ENCODE results near the gene DMKN. TPM values are rescaled to one million over a fixed set of nuclear protein-coding genes. Genes with fewer than 3 reads are reported as not detected.

The DMKN gene
- total and polyA plus RNA-seq, 2 of the 8 experiments (the other 6 are each of a cell fraction or from before 2014, with no cell fraction given), result 290 to 330 TPM

- TF ChIP-seq ATF2 (IDR thresholded peaks at IDR 0.05; ENCODE audit: low read length) (no peak), MAFK (IDR thresholded peaks at IDR 0.05; ENCODE audit: low read depth, low read length) (no peak), TAF7 (optimal IDR thresholded peaks at IDR 0.05; ENCODE audit: borderline replicate concordance, low read depth, low read length) (no peak), SP4 (IDR thresholded peaks at IDR 0.05; ENCODE audit: low read length) (no peak), TCF12 (IDR thresholded peaks at IDR 0.05; ENCODE audit: low read depth, low read length) (no peak), CREB1 (IDR thresholded peaks at IDR 0.05) (no peak), RXRA (IDR thresholded peaks at IDR 0.05; ENCODE audit: insufficient read depth, low read depth, low read length) (no peak), GTF2F1 (IDR thresholded peaks at IDR 0.05; ENCODE audit: borderline replicate concordance, low read depth, low read length) (no peak), EGR1 (IDR thresholded peaks at IDR 0.05; ENCODE audit: borderline replicate concordance, low read depth, low read length) (no peak), CTCF (IDR thresholded peaks at IDR 0.05; ENCODE audit: control extremely low read depth in 1 of 3, insufficient read depth in 1 of 3, low read depth in 1 of 3, low read length in 3 of 3) (peak; percentile 15 to 43 (median 32); a peak in 3 of 4 replicates), KDM4A (IDR thresholded peaks at IDR 0.05; ENCODE audit: low read depth, low read length, severe bottlenecking) (no peak), RAD21 (IDR thresholded peaks at IDR 0.05 in 1 of 2, conservative IDR thresholded peaks at IDR 0.05 in 1 of 2; ENCODE audit: low read depth in 2 of 2, low read length in 2 of 2) (no peak), SIN3A (conservative IDR thresholded peaks at IDR 0.05 in 1 of 2, IDR thresholded peaks at IDR 0.05 in 1 of 2; ENCODE audit: low read depth in 1 of 2, low read length in 2 of 2) (peak in 1 of 2 experiments; percentile 30; a peak in 1 of 4 replicates), SIRT6 (IDR thresholded peaks at IDR 0.05; ENCODE audit: low read length) (no peak), ATF3 (IDR thresholded peaks at IDR 0.05; ENCODE audit: insufficient read depth, low read depth, low read length) (no peak), TEAD4 (IDR thresholded peaks at IDR 0.05; ENCODE audit: low read depth, low read length) (no peak), SP2 (IDR thresholded peaks at IDR 0.05; ENCODE audit: low read length) (no peak), TBP (IDR thresholded peaks at IDR 0.05; ENCODE audit: low read depth, low read length) (peak; percentile 18; the same call in 1 of the 2 replicates), CEBPB (IDR thresholded peaks at IDR 0.05; ENCODE audit: low read depth, low read length) (no peak)
Observed at GRCh38 chr19:35513628-35514281, at the start of gene DMKN (continued).

All from H1 (cell line).